Liver (tissue), 9 donors: ENCODE measurements around the gene FOXO1. TPM values are rescaled to one million over a fixed set of nuclear protein-coding genes. Genes with fewer than 3 reads are reported as not detected.

ENCODE experiments used
- DNase-seq: peaks from one replicate; pipeline ENCODE4 v3.0.0-alpha.2; 2017; ENCODE audit warnings: low spot score
- H3K27ac ChIP-seq, 2 donors: one replicate each; pipeline ENCODE4 v1.7.0; 2013; ENCODE audit warnings: inconsistent platforms in 2 of 2, low read length in 2 of 2, control low read depth in 1 of 2, low read depth in 1 of 2, mild to moderate bottlenecking in 1 of 2
- H3K27me3 ChIP-seq, 4 donors: one replicate each; pipeline versions ENCODE4 v1.6.1 to v1.7.0; 2013; ENCODE audit warnings: low read length in 3 of 4, inconsistent platforms in 1 of 4, mild to moderate bottlenecking in 1 of 4, moderate library complexity in 1 of 4; ENCODE audit not compliant: control insufficient read depth in 4 of 4, insufficient read depth in 4 of 4
- H3K36me3 ChIP-seq, 4 donors: one replicate each; pipeline versions ENCODE4 v1.6.1 to v1.7.0; 2013; ENCODE audit warnings: low read length in 3 of 4, mild to moderate bottlenecking in 3 of 4, low read depth in 1 of 4, moderate library complexity in 1 of 4; ENCODE audit not compliant: control insufficient read depth in 4 of 4, insufficient read depth in 3 of 4
- H3K4me1 ChIP-seq, 4 donors: one replicate each; pipeline versions ENCODE4 v1.6.1 to v1.7.0; 2013; ENCODE audit warnings: low read length in 3 of 4, mild to moderate bottlenecking in 3 of 4, moderate library complexity in 1 of 4; ENCODE audit not compliant: control insufficient read depth in 4 of 4, insufficient read depth in 4 of 4
- H3K4me3 ChIP-seq, 3 donors: one replicate each; pipeline versions ENCODE4 v1.6.1 to v1.7.0; 2013; ENCODE audit warnings: low read length in 3 of 3, control low read depth in 1 of 3, low read depth in 1 of 3, mild to moderate bottlenecking in 1 of 3
- H3K9ac ChIP-seq, 2 donors: one replicate each; pipeline ENCODE4 v1.7.0; 2013; ENCODE audit warnings: low read length in 2 of 2, mild to moderate bottlenecking in 2 of 2, moderate library complexity in 2 of 2, control low read depth in 1 of 2, low read depth in 1 of 2
- H3K9me3 ChIP-seq, 4 donors: one replicate each; pipeline versions ENCODE4 v1.6.1 to v1.7.0; 2013; ENCODE audit warnings: low read length in 3 of 4; ENCODE audit not compliant: control insufficient read depth in 4 of 4
- EGR1 ChIP-seq, 2 donors: IDR thresholded peaks; 2 replicates each; pipeline ENCODE4 v1.6.1; 2016 to 2018; ENCODE audit warnings: antibody characterized with exemption in 2 of 2, low read depth in 2 of 2
- FOXA1 ChIP-seq: IDR thresholded peaks from 2 replicates; pipeline ENCODE4 v1.6.1; 2016; ENCODE audit warnings: antibody characterized with exemption
- FOXA2 ChIP-seq: IDR thresholded peaks from 2 replicates; pipeline ENCODE4 v1.6.1; 2016; ENCODE audit warnings: antibody characterized with exemption
- GABPA ChIP-seq, 2 donors: IDR thresholded peaks in 1 of 2; conservative IDR thresholded peaks in 1 of 2; 2 replicates each; pipeline ENCODE4 v1.6.1; 2016; ENCODE audit warnings: antibody characterized with exemption in 2 of 2, mild to moderate bottlenecking in 1 of 2, moderate library complexity in 1 of 2
- HNF4A ChIP-seq, 2 donors: conservative IDR thresholded peaks; 2 replicates each; pipeline ENCODE4 v1.6.1; 2016; ENCODE audit warnings: antibody characterized with exemption in 2 of 2, mild to moderate bottlenecking in 2 of 2
- HNF4G ChIP-seq: IDR thresholded peaks from 2 replicates; pipeline ENCODE4 v1.6.1; 2016; ENCODE audit warnings: antibody characterized with exemption
- JUND ChIP-seq, 2 donors: IDR thresholded peaks; 2 replicates each; pipeline ENCODE4 v1.6.1; 2016; ENCODE audit warnings: antibody characterized with exemption in 2 of 2
- NR2F2 ChIP-seq: IDR thresholded peaks from 2 replicates; pipeline ENCODE4 v1.6.1; 2016; ENCODE audit warnings: antibody characterized with exemption
- RAD21 ChIP-seq, 2 donors: IDR thresholded peaks; 2 replicates each; pipeline ENCODE4 v1.6.1; 2016; ENCODE audit warnings: antibody characterized with exemption in 2 of 2, mild to moderate bottlenecking in 2 of 2
- RXRA ChIP-seq, 2 donors: IDR thresholded peaks; 2 replicates each; pipeline ENCODE4 v1.6.1; 2017 to 2018; ENCODE audit warnings: antibody characterized with exemption in 2 of 2, mild to moderate bottlenecking in 1 of 2
- SP1 ChIP-seq: IDR thresholded peaks from 2 replicates; pipeline ENCODE4 v1.6.1; 2018; ENCODE audit warnings: antibody characterized with exemption, mild to moderate bottlenecking
- TAF1 ChIP-seq: conservative IDR thresholded peaks from 2 replicates; pipeline ENCODE4 v1.6.1; 2016; ENCODE audit warnings: antibody characterized with exemption, mild to moderate bottlenecking
- YY1 ChIP-seq: IDR thresholded peaks from 2 replicates; pipeline ENCODE4 v1.6.1; 2016; ENCODE audit warnings: antibody characterized with exemption, mild to moderate bottlenecking
- WGBS: extraction: QIAGEN DNeasy Blood & Tissue Kit; methylation state at CpG from one replicate; pipeline ENCODE4 v1.1.7; 2013; 5-methylcytosine and 5-hydroxymethylcytosine counted together
- polyA plus RNA-seq, 2 donors: library from polyadenylated mRNA; stranded (reverse) in 1 of 2; unstranded in 1 of 2; fragments of 200-250 nt in 1 of 2; fragments of >200 nt in 1 of 2; fragmentation: Nextera tagmentation in 1 of 2; extraction: Ambion mirVana in 1 of 2; gene quantifications; one replicate each; pipeline versions ENCODE4 v1.2.1 to v1.2.3, GENCODE V29; 2013 to 2015
- total RNA-seq, 2 donors: library from RNA; depleted of rRNA; stranded (reverse); fragments of >200 nt; gene quantifications; one replicate each; pipeline ENCODE4 v1.2.3, GENCODE V29; 2014
- TF ChIP-seq, protein P1 (sequence below): IDR thresholded peaks from 2 replicates; pipeline ENCODE4 v1.6.1; 2016; ENCODE audit warnings: antibody characterized with exemption, mild to moderate bottlenecking
- TF ChIP-seq, protein P2 (sequence below): IDR thresholded peaks from 2 replicates; pipeline ENCODE4 v1.6.1; 2016; ENCODE audit warnings: antibody characterized with exemption
- TF ChIP-seq, protein P3 (sequence below): IDR thresholded peaks from 2 replicates; pipeline ENCODE4 v1.6.1; 2016; ENCODE audit warnings: antibody characterized with exemption
- TF ChIP-seq, protein P4 (sequence below): IDR thresholded peaks from 2 replicates; pipeline ENCODE4 v1.6.1; 2016; ENCODE audit warnings: antibody characterized with exemption
- TF ChIP-seq, protein P5 (sequence below): fragments of 150-350 bp; IDR thresholded peaks from 2 replicates; pipeline ENCODE4 v1.5.1; 2017; ENCODE audit warnings: improper control_type of control experiment, low read depth, low read length; ENCODE audit not compliant: missing input control
- donor health status: healthy.
- donor health status: healthy.
- donor health status: healthy.
- donor health status: healthy.
- donor health status: healthy.

The FOXO1 gene
- total and polyA plus RNA-seq, 4 donors, result 5.4 to 23.6 (median 8.6) TPM

DNA sequence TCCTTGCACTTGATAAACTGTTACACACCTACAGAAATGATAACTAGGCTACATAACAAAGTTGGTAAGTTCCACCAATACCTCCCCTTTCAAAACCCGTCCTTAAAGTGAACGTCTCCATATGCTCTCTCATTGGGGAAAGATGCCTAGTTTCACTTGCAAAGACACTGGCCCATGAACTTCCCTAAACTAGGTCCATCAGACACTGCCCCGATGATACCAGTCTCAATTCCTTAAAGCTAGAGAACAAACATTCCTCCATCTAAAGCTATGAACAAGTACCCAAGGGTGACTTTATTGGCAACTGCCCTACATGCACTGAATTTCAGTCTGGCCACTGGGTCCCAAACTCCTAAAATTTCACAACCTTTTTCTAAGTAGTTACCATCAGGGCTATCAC, 39.9 kb downstream of the FOXO1 start:
- Histone ChIP-seq H3K27me3 (no peaks in the 10 kb centered on the region), H3K4me3 (no peak overlapping the region), H3K9ac (no peak overlapping the region), H3K27ac (no peak overlapping the region), H3K9me3 (no peaks in the 10 kb centered on the region), H3K36me3 (no peaks in the 10 kb centered on the region), H3K4me1 (peaks cover 11 to 31% (median 21%) of the 10 kb centered on the region in 4 donors)
- TF ChIP-seq HNF4A (conservative IDR thresholded peaks at IDR 0.05) (no peak), GABPA (IDR thresholded peaks at IDR 0.05 in 1 of 2, conservative IDR thresholded peaks at IDR 0.05 in 1 of 2) (no peak), YY1 (no peak), SP1 (no peak), FOXA1 (no peak), NR2F2 (no peak), TAF1 (no peak), FOXA2 (no peak), RXRA (IDR thresholded peaks at IDR 0.05) (no peak), HNF4G (no peak), RAD21 (IDR thresholded peaks at IDR 0.05) (no peak), EGR1 (IDR thresholded peaks at IDR 0.05; ENCODE audit: low read depth in 2 of 2) (no peak), JUND (IDR thresholded peaks at IDR 0.05) (no peak)
- TF ChIP-seq, protein P1, sequence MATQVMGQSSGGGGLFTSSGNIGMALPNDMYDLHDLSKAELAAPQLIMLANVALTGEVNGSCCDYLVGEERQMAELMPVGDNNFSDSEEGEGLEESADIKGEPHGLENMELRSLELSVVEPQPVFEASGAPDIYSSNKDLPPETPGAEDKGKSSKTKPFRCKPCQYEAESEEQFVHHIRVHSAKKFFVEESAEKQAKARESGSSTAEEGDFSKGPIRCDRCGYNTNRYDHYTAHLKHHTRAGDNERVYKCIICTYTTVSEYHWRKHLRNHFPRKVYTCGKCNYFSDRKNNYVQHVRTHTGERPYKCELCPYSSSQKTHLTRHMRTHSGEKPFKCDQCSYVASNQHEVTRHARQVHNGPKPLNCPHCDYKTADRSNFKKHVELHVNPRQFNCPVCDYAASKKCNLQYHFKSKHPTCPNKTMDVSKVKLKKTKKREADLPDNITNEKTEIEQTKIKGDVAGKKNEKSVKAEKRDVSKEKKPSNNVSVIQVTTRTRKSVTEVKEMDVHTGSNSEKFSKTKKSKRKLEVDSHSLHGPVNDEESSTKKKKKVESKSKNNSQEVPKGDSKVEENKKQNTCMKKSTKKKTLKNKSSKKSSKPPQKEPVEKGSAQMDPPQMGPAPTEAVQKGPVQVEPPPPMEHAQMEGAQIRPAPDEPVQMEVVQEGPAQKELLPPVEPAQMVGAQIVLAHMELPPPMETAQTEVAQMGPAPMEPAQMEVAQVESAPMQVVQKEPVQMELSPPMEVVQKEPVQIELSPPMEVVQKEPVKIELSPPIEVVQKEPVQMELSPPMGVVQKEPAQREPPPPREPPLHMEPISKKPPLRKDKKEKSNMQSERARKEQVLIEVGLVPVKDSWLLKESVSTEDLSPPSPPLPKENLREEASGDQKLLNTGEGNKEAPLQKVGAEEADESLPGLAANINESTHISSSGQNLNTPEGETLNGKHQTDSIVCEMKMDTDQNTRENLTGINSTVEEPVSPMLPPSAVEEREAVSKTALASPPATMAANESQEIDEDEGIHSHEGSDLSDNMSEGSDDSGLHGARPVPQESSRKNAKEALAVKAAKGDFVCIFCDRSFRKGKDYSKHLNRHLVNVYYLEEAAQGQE, result no peak
- TF ChIP-seq, protein P2, sequence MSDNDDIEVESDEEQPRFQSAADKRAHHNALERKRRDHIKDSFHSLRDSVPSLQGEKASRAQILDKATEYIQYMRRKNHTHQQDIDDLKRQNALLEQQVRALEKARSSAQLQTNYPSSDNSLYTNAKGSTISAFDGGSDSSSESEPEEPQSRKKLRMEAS, result no peak
- TF ChIP-seq, protein P3, sequence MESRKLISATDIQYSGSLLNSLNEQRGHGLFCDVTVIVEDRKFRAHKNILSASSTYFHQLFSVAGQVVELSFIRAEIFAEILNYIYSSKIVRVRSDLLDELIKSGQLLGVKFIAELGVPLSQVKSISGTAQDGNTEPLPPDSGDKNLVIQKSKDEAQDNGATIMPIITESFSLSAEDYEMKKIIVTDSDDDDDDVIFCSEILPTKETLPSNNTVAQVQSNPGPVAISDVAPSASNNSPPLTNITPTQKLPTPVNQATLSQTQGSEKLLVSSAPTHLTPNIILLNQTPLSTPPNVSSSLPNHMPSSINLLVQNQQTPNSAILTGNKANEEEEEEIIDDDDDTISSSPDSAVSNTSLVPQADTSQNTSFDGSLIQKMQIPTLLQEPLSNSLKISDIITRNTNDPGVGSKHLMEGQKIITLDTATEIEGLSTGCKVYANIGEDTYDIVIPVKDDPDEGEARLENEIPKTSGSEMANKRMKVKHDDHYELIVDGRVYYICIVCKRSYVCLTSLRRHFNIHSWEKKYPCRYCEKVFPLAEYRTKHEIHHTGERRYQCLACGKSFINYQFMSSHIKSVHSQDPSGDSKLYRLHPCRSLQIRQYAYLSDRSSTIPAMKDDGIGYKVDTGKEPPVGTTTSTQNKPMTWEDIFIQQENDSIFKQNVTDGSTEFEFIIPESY, result no peak
- TF ChIP-seq, protein P4, sequence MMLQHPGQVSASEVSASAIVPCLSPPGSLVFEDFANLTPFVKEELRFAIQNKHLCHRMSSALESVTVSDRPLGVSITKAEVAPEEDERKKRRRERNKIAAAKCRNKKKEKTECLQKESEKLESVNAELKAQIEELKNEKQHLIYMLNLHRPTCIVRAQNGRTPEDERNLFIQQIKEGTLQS, result no peak
- TF ChIP-seq, protein P5, sequence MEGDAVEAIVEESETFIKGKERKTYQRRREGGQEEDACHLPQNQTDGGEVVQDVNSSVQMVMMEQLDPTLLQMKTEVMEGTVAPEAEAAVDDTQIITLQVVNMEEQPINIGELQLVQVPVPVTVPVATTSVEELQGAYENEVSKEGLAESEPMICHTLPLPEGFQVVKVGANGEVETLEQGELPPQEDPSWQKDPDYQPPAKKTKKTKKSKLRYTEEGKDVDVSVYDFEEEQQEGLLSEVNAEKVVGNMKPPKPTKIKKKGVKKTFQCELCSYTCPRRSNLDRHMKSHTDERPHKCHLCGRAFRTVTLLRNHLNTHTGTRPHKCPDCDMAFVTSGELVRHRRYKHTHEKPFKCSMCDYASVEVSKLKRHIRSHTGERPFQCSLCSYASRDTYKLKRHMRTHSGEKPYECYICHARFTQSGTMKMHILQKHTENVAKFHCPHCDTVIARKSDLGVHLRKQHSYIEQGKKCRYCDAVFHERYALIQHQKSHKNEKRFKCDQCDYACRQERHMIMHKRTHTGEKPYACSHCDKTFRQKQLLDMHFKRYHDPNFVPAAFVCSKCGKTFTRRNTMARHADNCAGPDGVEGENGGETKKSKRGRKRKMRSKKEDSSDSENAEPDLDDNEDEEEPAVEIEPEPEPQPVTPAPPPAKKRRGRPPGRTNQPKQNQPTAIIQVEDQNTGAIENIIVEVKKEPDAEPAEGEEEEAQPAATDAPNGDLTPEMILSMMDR, result no peak
- WGBS, result 72% methylated on average over 3 of the region's 3 CpGs
- no peak for DNase-seq
